Kidney epithelial cell (primary cell): ENCODE measurements around the gene CDA. TPM values are rescaled to one million over a fixed set of nuclear protein-coding genes. Genes with fewer than 3 reads are reported as not detected.

Experiments
- DNase-seq: peaks from one replicate; pipeline ENCODE4 v3.0.0-alpha.2; 2010; ENCODE audit warnings: low read depth
- H3K27me3 ChIP-seq: 2 replicates; pipeline ENCODE4 v1.6.0; 2011; ENCODE audit warnings: low read length; ENCODE audit not compliant: control insufficient read depth, insufficient read depth
- H3K36me3 ChIP-seq: 2 replicates; pipeline ENCODE4 v1.5.1; 2011; ENCODE audit warnings: low read length; ENCODE audit not compliant: control insufficient read depth, insufficient read depth
- H3K4me3 ChIP-seq: 2 replicates; pipeline ENCODE4 v1.5.1; 2011; ENCODE audit warnings: low read depth, mild to moderate bottlenecking, control low read depth, low read length
- CTCF ChIP-seq: IDR thresholded peaks from 2 replicates; pipeline ENCODE4 v1.5.1; 2011; ENCODE audit warnings: mild to moderate bottlenecking, moderate library complexity, low read length, control low read depth, inconsistent platforms; ENCODE audit not compliant: insufficient read depth, poor library complexity, severe bottlenecking
- total RNA-seq: library from RNA; depleted of rRNA; stranded (reverse); fragments of >200 nt; gene quantifications from 2 replicates; pipeline ENCODE4 v1.2.3, GENCODE V29; 2015

CDA gene
- total RNA-seq, 1 donor from 2014 or later: 3.1 TPM

- H3K4me3 ChIP-seq: no peak overlapping the region
- TF ChIP-seq CTCF: no peak
- H3K36me3 ChIP-seq: peaks cover 3% of the 10 kb centered on the region
- DNase-seq: no peak
- no peaks in the 10 kb centered on the region for H3K27me3 ChIP-seq
These were observed 48.0 kb downstream of the CDA start for GRCh38 chr1:20636785-20637347.

GRCh38 chr1:20640183-20640597, 51.3 kb downstream of the CDA start:
- Histone ChIP-seq H3K27me3 (no peaks in the 10 kb centered on the region), H3K36me3 (peaks cover 3% of the 10 kb centered on the region), H3K4me3 (no peak overlapping the region)
- no peak for DNase-seq
- TF ChIP-seq CTCF: peak; percentile 77

GRCh38 chr1:20641975-20642374, 53.1 kb downstream of the CDA start:
- no peak for DNase-seq
- no peak overlapping the region for H3K4me3 ChIP-seq
- peaks cover 3% of the 10 kb centered on the region for H3K36me3 ChIP-seq
- no peaks in the 10 kb centered on the region for H3K27me3 ChIP-seq
- no peak for TF ChIP-seq CTCF

- no peak overlapping the region for H3K4me3 ChIP-seq
- TF ChIP-seq CTCF: no peak
These were observed 54.2 kb downstream of the CDA start for GRCh38 chr1:20643080-20643479.

GRCh38 chr1:20644416-20644815, 55.5 kb downstream of the CDA start:
- peaks cover 2% of the 10 kb centered on the region for H3K36me3 ChIP-seq
- no peak overlapping the region for H3K4me3 ChIP-seq
- H3K27me3 ChIP-seq: no peaks in the 10 kb centered on the region
- DNase-seq: no peak
- no peak for TF ChIP-seq CTCF

More at GRCh38 chr1:20643080-20643479, 54.2 kb downstream of the CDA start:
- no peak for DNase-seq
- Histone ChIP-seq H3K36me3 (peaks cover 3% of the 10 kb centered on the region), H3K27me3 (no peaks in the 10 kb centered on the region)

- no peak for TF ChIP-seq CTCF
- H3K4me3 ChIP-seq: no peak overlapping the region
- no peaks in the 10 kb centered on the region for H3K27me3 ChIP-seq
- H3K36me3 ChIP-seq: no peaks in the 10 kb centered on the region
- DNase-seq: no peak
These were observed 56.5 kb downstream of the CDA start for GRCh38 chr1:20645414-20645813.
